GM12892 (cell line): Measurements from ENCODE around the gene UFC1.

Experiments
- DNase-seq: peaks from one replicate; pipeline ENCODE4 v3.0.0; 2011; ENCODE audit not compliant: insufficient read length
- FAIRE-seq: peaks from 2 replicates; lab custom pipeline; 2011; peaks lifted over from hg19 to GRCh38; lab: Jason Lieb, UNC
- POLR2A ChIP-seq: IDR thresholded peaks from 2 replicates; pipeline ENCODE4 v1.6.1; 2011; ENCODE audit warnings: low read depth, low read length, control low read depth
- POLR2AphosphoS5 ChIP-seq: IDR thresholded peaks from 2 replicates; pipeline ENCODE4 v1.6.1; 2011; ENCODE audit warnings: low read depth, low read length, control low read depth
- TAF1 ChIP-seq: IDR thresholded peaks from 2 replicates; pipeline ENCODE4 v1.6.1; 2011; ENCODE audit warnings: low read depth, mild to moderate bottlenecking, control low read depth, low read length, borderline replicate concordance

UFC1 gene

GRCh38 chr1:161121834-161122233 is 31.9 kb upstream of the UFC1 start:
- no peak for TF ChIP-seq TAF1
- TF ChIP-seq POLR2A, result no peak
- no peak for TF ChIP-seq POLR2AphosphoS5
- no peak for DNase-seq
- no peak for FAIRE-seq

GRCh38 chr1:161122967-161123366 is 30.8 kb upstream of the UFC1 start:
- FAIRE-seq (no peak), DNase-seq (no peak)
- no peak for TF ChIP-seq TAF1
- TF ChIP-seq POLR2A, result no peak
- no peak for TF ChIP-seq POLR2AphosphoS5

- FAIRE-seq (no peak), DNase-seq (no peak)
- TF ChIP-seq TAF1, result no peak
- no peak for TF ChIP-seq POLR2AphosphoS5
- no peak for TF ChIP-seq POLR2A
Measured at GRCh38 chr1:161127649-161128048, 26.1 kb upstream of the UFC1 start.

DNA sequence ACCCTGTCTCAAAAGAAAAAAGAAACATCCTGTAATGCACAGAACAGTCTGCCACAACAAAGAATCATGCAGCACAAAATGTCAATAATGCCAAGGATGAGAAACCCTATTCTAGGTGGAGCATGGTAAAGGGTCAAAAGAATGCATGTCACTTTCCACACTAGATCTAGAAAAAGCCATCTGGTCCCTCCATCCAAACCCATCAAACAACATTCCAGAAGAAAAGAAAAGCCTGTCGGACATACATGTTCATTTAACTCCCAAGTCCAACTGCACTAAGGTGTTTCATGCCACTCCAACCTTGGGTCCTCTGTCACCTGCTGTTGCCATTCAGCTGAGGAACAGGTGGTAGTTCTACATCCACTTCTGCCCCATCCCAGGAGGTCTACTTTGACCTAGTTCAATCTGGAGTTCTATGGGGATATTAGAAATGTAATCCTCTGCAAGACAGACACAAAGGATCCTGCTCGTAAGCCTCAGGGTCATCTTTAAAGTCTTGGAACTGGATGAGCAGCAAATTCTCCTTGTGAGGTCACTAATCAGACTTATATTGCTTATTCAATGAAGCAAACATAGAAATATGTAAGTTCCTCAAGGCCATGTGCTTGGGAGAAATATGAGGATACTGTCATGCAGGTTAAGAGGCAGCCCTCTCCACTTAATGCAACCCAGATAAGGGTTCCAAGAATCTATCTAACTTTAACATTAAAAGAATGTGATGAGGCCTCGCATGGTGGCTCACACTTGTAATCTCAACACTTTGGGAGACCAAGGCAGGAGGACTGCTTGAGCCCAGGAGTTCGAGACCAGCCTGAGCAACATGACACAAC is 25.0 kb upstream of the UFC1 start:
- no peak for DNase-seq
- no peak for TF ChIP-seq POLR2AphosphoS5
- TF ChIP-seq POLR2A, result no peak
- no peak for TF ChIP-seq TAF1
- FAIRE-seq, result no peak

DNA sequence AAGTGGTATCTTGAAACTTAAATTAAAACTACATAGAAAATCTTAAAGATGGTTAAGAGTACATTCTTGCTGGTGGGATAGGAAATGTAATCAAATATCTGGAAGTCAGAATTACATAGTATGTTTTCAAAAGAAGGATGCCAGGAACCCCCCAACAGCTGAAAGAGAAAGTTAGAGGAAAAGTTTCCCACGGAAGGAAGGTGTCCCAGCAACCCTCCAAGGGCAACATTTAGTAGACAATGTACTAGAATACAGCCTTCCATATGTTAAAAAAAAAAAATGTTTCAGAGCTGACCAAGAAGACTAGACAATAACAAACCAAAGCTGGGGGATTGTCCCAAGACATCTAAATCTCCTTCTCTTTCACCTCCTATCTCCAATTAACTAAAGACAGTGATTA is 23.5 kb upstream of the UFC1 start:
- FAIRE-seq, result no peak
- DNase-seq, result no peak
- TF ChIP-seq TAF1 (no peak), POLR2AphosphoS5 (no peak), POLR2A (no peak)

- DNase-seq (no peak), FAIRE-seq (peak; percentile 30)
- TF ChIP-seq POLR2A, result no peak
- TF ChIP-seq TAF1, result no peak
- TF ChIP-seq POLR2AphosphoS5, result no peak
Measured at GRCh38 chr1:161131523-161132409, 22.0 kb upstream of the UFC1 start.

- peak; percentile 88 for DNase-seq
- FAIRE-seq, result peak; percentile 94
- TF ChIP-seq POLR2A, result no peak; the same call in 1 of the 2 replicates
- TF ChIP-seq TAF1, result peak; percentile 49; the same call in 1 of the 2 replicates
- TF ChIP-seq POLR2AphosphoS5, result peak; percentile 38; the same call in 1 of the 2 replicates
Measured at GRCh38 chr1:161132410-161133219, 21.2 kb upstream of the UFC1 start, which contains the start of gene DEDD. TSS of gene DEDD (minus strand) at chr1:161132667. CDS start at chr1:161124462, 8,205 bp downstream.

GRCh38 chr1:161133220-161133740 is 20.5 kb upstream of the UFC1 start:
- no peak for FAIRE-seq
- TF ChIP-seq POLR2A (no peak), TAF1 (no peak)
- no peak for DNase-seq

- no peak for FAIRE-seq
- DNase-seq, result no peak
- TF ChIP-seq TAF1 (no peak), POLR2A (no peak), POLR2AphosphoS5 (no peak)
Measured at GRCh38 chr1:161137881-161138280, 15.9 kb upstream of the UFC1 start.

GRCh38 chr1:161138431-161138830 is 15.3 kb upstream of the UFC1 start:
- no peak for TF ChIP-seq POLR2AphosphoS5
- no peak for TF ChIP-seq POLR2A
- TF ChIP-seq TAF1, result no peak
- no peak for FAIRE-seq
- DNase-seq, result no peak

DNA sequence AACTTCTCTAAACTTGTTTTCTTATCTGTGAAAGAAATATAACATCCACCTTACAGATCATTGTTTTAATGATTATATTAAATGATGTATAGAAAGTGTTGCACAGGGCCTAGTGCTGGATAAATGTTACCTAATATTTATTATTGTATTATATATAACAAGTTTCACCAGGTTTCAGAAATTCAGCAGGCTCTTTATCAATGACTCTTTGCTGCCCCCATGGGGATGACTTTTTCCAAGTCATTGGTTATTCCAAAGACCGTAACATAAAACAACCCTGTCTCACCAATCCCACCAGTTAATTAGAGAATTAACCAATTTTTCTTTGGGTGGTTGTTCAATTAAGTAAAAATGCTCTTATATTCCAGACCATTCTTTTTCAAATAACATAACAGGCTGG is 14.0 kb upstream of the UFC1 start:
- no peak for FAIRE-seq
- DNase-seq, result no peak
- TF ChIP-seq POLR2AphosphoS5 (no peak), TAF1 (no peak), POLR2A (no peak)

GRCh38 chr1:161140755-161141400 is 12.9 kb upstream of the UFC1 start:
- DNase-seq, result no peak
- no peak for TF ChIP-seq POLR2AphosphoS5
- no peak for TF ChIP-seq POLR2A
- no peak for TF ChIP-seq TAF1
- no peak for FAIRE-seq
